ENCODE data around the gene MYO6. TPM values are rescaled to one million over a fixed set of nuclear protein-coding genes. Genes with fewer than 3 reads are reported as not detected.
"Not testable (repeated sequence)": the region's sequence is repeated elsewhere in the genome, so short reads cannot be mapped to it uniquely, and the experiment has no call there.

Gene MYO6
- polyA plus RNA-seq, 3 donors, result 6.2 to 11.6 (median 7.2) TPM

DNA sequence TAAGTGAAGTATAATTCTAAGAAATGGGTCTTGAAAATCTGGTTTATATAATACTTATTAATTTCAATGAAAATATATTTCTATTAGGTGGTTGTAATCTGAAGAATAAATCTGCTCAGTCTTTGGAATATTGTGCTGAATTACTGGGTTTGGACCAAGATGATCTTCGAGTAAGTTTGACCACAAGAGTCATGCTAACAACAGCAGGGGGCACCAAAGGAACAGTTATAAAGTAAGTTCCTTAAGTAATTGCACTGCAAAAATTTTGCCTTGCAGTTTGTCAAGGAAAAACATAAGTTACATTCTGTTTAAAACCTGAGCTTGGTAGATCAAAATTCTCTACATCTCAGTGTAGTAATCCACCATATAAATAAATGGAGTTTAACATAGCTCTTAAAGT is 106.0 kb downstream of the MYO6 start:
- H3K27ac ChIP-seq (ENCODE audit: low read depth, low read length), result no peak overlapping the region
- 0 to 11% (median 9%) methylated on average over 1 of the region's 1 CpG for WGBS, 3 donors

DNA sequence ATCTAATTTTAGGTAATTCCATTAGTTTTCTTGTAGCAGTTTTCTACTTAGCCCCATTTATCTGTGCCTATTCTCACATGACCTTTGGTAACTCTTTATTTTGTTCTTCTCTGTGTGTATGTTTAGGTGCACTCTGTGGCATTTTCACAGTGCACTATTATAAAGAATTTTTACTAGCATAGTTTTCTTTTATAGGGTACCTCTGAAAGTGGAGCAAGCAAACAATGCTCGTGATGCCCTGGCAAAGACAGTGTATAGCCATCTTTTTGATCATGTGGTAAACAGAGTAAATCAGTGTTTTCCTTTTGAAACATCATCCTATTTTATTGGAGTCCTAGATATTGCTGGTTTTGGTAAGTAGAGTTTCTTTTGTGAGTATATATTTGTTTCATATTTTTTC is 107.9 kb downstream of the MYO6 start:
- H3K27ac ChIP-seq (ENCODE audit: low read depth, low read length), result no peak overlapping the region
- 86 to 94% (median 91%) methylated on average over 1 of the region's 1 CpG for WGBS, 3 donors

GRCh38 chr6:75863001-75863400 is 114.0 kb downstream of the MYO6 start:
- no peak overlapping the region for H3K27ac ChIP-seq (ENCODE audit: low read depth, low read length)
- WGBS, 3 donors, result 64 to 96% (median 83%) methylated on average over 3 of the region's 3 CpGs

GRCh38 chr6:75863784-75864183 is 114.7 kb downstream of the MYO6 start:
- WGBS, 3 donors, result 74 to 83% (median 80%) methylated on average over 3 of the region's 3 CpGs
- H3K27ac ChIP-seq (ENCODE audit: low read depth, low read length), result no peak overlapping the region

DNA sequence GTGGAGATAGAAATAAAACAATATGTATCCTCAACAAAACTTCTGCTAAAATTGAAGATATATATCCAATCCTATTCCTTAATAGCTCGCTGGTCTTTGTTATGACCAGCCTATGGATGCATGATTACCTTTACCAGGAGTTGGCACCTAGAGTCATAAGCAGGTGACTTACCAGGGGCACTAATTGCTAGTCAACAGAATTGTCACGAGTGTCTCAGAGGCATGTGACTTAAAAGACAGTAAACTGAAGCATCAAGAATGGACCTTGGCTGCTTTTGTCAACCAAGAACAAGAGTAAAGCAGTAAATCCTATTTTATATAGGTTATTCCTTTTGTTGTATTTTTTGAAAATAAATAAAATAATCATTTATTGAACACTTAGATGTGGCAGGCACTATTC is 115.4 kb downstream of the MYO6 start:
- 87 to 93% (median 92%) methylated on average over 2 of the region's 2 CpGs for WGBS, 3 donors

DNA sequence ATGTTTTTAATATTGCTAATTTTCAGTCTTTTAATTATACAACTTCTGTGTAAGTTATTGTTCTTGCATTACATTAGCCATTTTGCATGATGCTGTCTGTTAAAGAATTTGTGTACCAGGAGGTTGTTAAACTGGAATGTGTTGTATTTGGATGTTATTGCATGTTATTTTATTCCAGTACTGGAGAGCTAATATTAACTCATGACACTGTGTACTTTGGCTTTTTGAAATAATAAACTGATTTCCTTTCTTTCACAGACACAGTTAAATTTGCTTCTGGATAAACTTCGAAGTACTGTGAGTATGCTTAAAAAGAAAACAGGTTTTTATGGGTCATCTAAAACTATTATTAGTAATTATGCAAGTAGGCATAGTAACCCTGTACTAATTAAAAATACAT is 121.3 kb downstream of the MYO6 start:
- H3K27ac ChIP-seq (ENCODE audit: low read depth, low read length), result no peak overlapping the region
- WGBS, 3 donors, result 69 to 85% (median 74%) methylated on average over 1 of the region's 1 CpG

More for the DNA sequence above, 115.4 kb downstream of the MYO6 start:
- H3K27ac ChIP-seq (ENCODE audit: low read depth, low read length), result no peak overlapping the region

DNA sequence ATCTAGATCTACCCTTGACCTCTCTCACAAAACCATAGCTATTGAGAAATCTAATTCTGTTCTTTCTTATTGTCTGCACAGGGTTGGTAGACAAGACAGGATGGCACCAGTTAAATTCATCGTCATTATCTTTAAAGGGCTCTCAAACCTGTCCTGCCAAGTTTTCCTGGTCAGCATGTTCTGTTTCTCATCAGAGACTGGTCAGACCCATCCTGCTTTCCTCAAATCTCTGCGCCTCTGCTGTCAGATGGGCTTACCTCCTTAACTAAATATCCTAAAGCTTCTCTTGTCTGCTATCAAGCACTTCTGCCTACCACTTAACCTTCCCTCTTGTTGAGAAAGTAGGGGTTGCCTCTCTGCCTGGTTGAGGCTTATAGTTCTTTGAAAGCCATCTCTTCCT is 125.2 kb downstream of the MYO6 start:
- 71 to 94% (median 84%) methylated on average over 2 of the region's 2 CpGs for WGBS, 3 donors
- H3K27ac ChIP-seq (ENCODE audit: low read depth, low read length), result no peak overlapping the region

- H3K27ac ChIP-seq (ENCODE audit: low read depth, low read length), result no peak overlapping the region
These were observed 127.1 kb downstream of the MYO6 start for GRCh38 chr6:75876152-75876551.

GRCh38 chr6:75880305-75880704 is 131.3 kb downstream of the MYO6 start:
- H3K27ac ChIP-seq (ENCODE audit: low read depth, low read length), result no peak overlapping the region
- 89 to 98% (median 89%) methylated on average over 1 of the region's 1 CpG for WGBS, 3 donors

GRCh38 chr6:75882734-75883133 is 133.7 kb downstream of the MYO6 start:
- WGBS, 3 donors, result 65 to 98% (median 90%) methylated on average over 2 of the region's 2 CpGs
- H3K27ac ChIP-seq (ENCODE audit: low read depth, low read length), result no peak overlapping the region

GRCh38 chr6:75884822-75885221 is 135.8 kb downstream of the MYO6 start:
- 38 to 98% (median 90%) methylated on average over 2 of the region's 2 CpGs for WGBS, 3 donors
- no peak overlapping the region for H3K27ac ChIP-seq (ENCODE audit: low read depth, low read length)

DNA sequence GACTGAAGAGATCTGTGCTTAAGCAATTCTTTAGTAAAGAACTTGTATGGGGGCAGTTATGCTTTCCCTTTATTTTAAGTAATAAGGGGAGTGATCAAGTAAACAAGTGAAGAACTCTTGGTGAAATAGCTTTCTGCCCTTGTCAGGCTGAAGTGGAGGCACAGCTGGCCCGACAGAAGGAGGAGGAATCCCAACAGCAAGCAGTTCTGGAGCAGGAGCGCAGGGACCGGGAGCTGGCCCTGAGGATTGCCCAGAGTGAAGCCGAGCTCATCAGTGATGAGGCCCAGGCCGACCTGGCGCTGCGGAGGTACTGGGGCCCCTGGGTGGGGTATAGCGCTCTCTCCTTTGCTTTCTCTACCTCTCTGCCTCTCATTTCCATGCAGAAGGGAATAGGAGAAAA is 143.3 kb downstream of the MYO6 start:
- no peak overlapping the region for H3K27ac ChIP-seq (ENCODE audit: low read depth, low read length)
- WGBS, 3 donors, result 90 to 93% (median 91%) methylated on average over 8 of the region's 8 CpGs

DNA sequence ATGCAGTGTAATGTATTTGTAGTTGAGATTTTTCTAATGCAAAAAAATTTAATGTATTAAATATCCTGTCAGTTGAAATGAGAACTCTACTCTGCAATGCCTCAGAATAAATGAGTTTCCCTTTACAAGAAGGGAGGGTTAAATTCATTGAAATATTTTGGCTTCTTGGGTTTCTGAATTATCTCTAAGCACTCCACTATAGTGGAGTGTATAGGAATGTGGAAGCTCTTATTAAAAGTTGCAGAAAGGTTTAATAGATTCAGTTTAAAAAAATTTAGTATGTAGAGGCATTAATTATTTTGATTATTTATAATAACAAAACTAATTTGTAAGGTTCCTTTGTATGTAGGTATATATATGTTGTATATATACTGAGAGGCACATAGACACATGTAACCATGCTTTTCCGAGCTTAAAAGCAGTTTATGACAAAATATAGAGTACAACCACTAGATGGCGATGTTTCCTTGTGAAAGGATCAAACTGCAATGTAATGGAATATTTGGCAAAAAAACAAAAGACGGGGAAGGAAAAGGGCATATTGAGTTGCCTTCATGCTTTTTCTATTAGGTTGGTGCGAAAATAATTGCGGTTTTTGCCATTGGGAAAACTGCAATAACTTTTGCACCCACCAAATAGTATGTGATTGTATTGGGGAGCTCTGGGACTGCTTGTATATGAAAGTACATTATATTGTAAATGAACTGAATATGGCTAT is 144.2 kb downstream of the MYO6 start:
- H3K27ac ChIP-seq (ENCODE audit: low read depth, low read length), result no peak overlapping the region
- 10 to 14% (median 13%) methylated on average over 5 of the region's 5 CpGs for WGBS, 3 donors

DNA sequence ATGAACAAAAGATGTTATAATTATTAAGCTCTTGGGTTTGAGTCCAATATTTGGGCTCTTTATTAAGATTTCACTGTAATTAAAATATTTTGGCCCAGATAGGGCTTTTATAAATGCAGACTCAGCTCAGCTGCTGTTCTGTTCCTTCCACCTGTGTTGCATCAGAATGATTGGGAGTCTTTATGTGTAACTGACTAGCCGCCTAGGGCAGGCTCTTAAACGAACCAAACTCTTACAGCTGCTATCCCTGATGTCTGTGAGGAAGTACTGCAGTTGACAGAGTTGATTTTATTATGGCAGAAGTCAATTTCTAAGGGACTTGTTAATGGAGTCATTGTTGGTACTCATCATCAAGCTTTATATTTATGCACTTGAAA is 144.7 kb downstream of the MYO6 start:
- 62 to 84% (median 66%) methylated on average over 2 of the region's 2 CpGs for WGBS, 3 donors
- no peak overlapping the region for H3K27ac ChIP-seq (ENCODE audit: low read depth, low read length)

- WGBS, 3 donors, result 61 to 96% (median 81%) methylated on average over 3 of the region's 3 CpGs
- H3K27ac ChIP-seq (ENCODE audit: low read depth, low read length), result no peak overlapping the region
These were observed 147.5 kb downstream of the MYO6 start for GRCh38 chr6:75896526-75896925.

- 81 to 100% (median 100%) methylated on average over 1 of the region's 1 CpG for WGBS, 3 donors
- H3K27ac ChIP-seq (ENCODE audit: low read depth, low read length), result not testable (repeated sequence)
These were observed 151.2 kb downstream of the MYO6 start for GRCh38 chr6:75900216-75900615.

- WGBS, 3 donors, result 92 to 99% (median 97%) methylated on average over 10 to 14 of the region's 14 CpGs
- H3K27ac ChIP-seq (ENCODE audit: low read depth, low read length), result not testable (repeated sequence)
These were observed 156.1 kb downstream of the MYO6 start for GRCh38 chr6:75905129-75905528.

DNA sequence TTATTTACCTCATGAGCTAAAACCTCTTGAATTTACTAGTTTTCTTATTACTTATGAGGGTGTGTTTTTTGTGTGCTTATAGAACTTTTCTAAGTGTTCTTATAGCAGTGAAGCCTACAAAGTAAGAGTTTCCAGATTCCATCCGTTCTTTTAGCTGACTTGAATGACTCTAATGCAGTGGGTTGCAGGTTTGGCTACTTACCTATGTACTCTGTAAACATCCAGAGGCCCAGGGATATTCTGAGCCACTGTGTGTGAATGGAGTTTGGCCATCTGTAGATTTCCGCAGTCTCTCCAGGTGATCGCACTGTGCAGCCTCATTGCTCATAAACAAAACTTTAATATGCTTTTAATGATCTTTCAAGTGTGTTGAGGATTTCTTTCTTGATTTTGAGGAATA is 157.8 kb downstream of the MYO6 start:
- 88 to 96% (median 88%) methylated on average over 3 of the region's 3 CpGs for WGBS, 3 donors
- H3K27ac ChIP-seq (ENCODE audit: low read depth, low read length), result no peak overlapping the region

- 88 to 92% (median 91%) methylated on average over 2 of the region's 2 CpGs for WGBS, 3 donors
- H3K27ac ChIP-seq (ENCODE audit: low read depth, low read length), result no peak overlapping the region
These were observed 158.4 kb downstream of the MYO6 start for GRCh38 chr6:75907444-75907843.

GRCh38 chr6:75913040-75913439 is 164.0 kb downstream of the MYO6 start:
- H3K27ac ChIP-seq (ENCODE audit: low read depth, low read length), result no peak overlapping the region

GRCh38 chr6:75922226-75922625 is 173.2 kb downstream of the MYO6 start:
- no peak overlapping the region for H3K27ac ChIP-seq (ENCODE audit: low read depth, low read length)
